Epithelial cell of prostate (primary cell): ENCODE results near the gene CLIP1.
"Not testable (repeated sequence)": the region's sequence is repeated elsewhere in the genome, so short reads cannot be mapped to it uniquely, and the experiment has no call there.

ENCODE experiments used
- DNase-seq: peaks from one replicate; pipeline ENCODE4 v3.0.0-alpha.2; 2011; ENCODE audit warnings: low read depth, low spot score
- H3K27ac ChIP-seq: fragments of 450-650 bp; 2 replicates; pipeline ENCODE4 v1.5.1; 2017; ENCODE audit warnings: mild to moderate bottlenecking

The CLIP1 gene

GRCh38 chr12:122275459-122275858 is 147.0 kb downstream of the CLIP1 start:
- DNase-seq = no peak
- H3K27ac ChIP-seq = no peak overlapping the region

- peak; percentile 93 for DNase-seq
- H3K27ac ChIP-seq = peak within 1 kb of the TSS; percentile 94
Observed at GRCh38 chr12:122266230-122266901, 156.1 kb downstream of the CLIP1 start, which contains the start of gene VPS33A. VPS33A (minus strand) TSS chr12:122266494; CDS start chr12:122266408, 86 bp downstream.

GRCh38 chr12:122265886-122266229 is 156.6 kb downstream of the CLIP1 start:
- peak overlapping the region; percentile 94 for H3K27ac ChIP-seq
- DNase-seq = no peak

- H3K27ac ChIP-seq = peak overlapping the region; percentile 94
- no peak for DNase-seq
Observed at GRCh38 chr12:122265476-122265875, 157.0 kb downstream of the CLIP1 start.

GRCh38 chr12:122260735-122261134 is 161.7 kb downstream of the CLIP1 start:
- H3K27ac ChIP-seq, DNase-seq: not testable (repeated sequence)

- not testable (repeated sequence) for DNase-seq, H3K27ac ChIP-seq
Observed at GRCh38 chr12:122258939-122259338, 163.5 kb downstream of the CLIP1 start.

GRCh38 chr12:122258462-122258861 is 164.0 kb downstream of the CLIP1 start:
- not testable (repeated sequence) for H3K27ac ChIP-seq, DNase-seq

GRCh38 chr12:122250536-122250935 is 171.9 kb downstream of the CLIP1 start:
- no peak for DNase-seq
- no peak overlapping the region for H3K27ac ChIP-seq

GRCh38 chr12:122250047-122250446 is 172.4 kb downstream of the CLIP1 start:
- H3K27ac ChIP-seq = no peak overlapping the region
- no peak for DNase-seq

GRCh38 chr12:122245553-122245952 is 176.9 kb downstream of the CLIP1 start:
- no peak overlapping the region for H3K27ac ChIP-seq
- DNase-seq = no peak

- DNase-seq = no peak
- H3K27ac ChIP-seq = no peak overlapping the region
Observed at GRCh38 chr12:122244565-122245371, 177.7 kb downstream of the CLIP1 start.

- H3K27ac ChIP-seq = no peak overlapping the region
- DNase-seq = no peak
Observed at GRCh38 chr12:122243965-122244364, 178.5 kb downstream of the CLIP1 start.

- H3K27ac ChIP-seq = no peak overlapping the region
- peak; percentile 37 for DNase-seq
Observed at GRCh38 chr12:122238861-122239260, 183.6 kb downstream of the CLIP1 start.

- no peak overlapping the region for H3K27ac ChIP-seq
Observed at GRCh38 chr12:122235741-122236140, 186.7 kb downstream of the CLIP1 start.

GRCh38 chr12:122232691-122233090 is 189.8 kb downstream of the CLIP1 start:
- no peak for DNase-seq
- no peak overlapping the region for H3K27ac ChIP-seq

More at GRCh38 chr12:122235741-122236140, 186.7 kb downstream of the CLIP1 start:
- DNase-seq = no peak

- no peak overlapping the region for H3K27ac ChIP-seq
- no peak for DNase-seq
Observed at GRCh38 chr12:122230798-122231197, 191.7 kb downstream of the CLIP1 start.

- H3K27ac ChIP-seq = no peak overlapping the region
- DNase-seq = no peak
Observed at GRCh38 chr12:122228092-122228491, 194.4 kb downstream of the CLIP1 start.

- no peak for DNase-seq
- H3K27ac ChIP-seq = no peak overlapping the region
Observed at GRCh38 chr12:122227341-122227740, 195.1 kb downstream of the CLIP1 start.

- H3K27ac ChIP-seq = no peak overlapping the region
- DNase-seq = no peak
Observed at GRCh38 chr12:122226366-122227125, 195.9 kb downstream of the CLIP1 start.

GRCh38 chr12:122225683-122226365 is 196.6 kb downstream of the CLIP1 start, which contains the start of gene DIABLO:
DIABLO (minus strand) TSS chr12:122226052; CDS start chr12:122226014, 38 bp downstream.
- peak; percentile 95 for DNase-seq

More at GRCh38 chr12:122225683-122226365, 196.6 kb downstream of the CLIP1 start, which contains the start of gene DIABLO:
- H3K27ac ChIP-seq = peak within 1 kb of the TSS; percentile 91
